ENCODE data around the gene BCL2L13. TPM values are rescaled to one million over a fixed set of nuclear protein-coding genes. Genes with fewer than 3 reads are reported as not detected.

BCL2L13 gene
- total RNA-seq, 4 donors from 2014 or later = 46.0 to 103 (median 72.2) TPM

DNA sequence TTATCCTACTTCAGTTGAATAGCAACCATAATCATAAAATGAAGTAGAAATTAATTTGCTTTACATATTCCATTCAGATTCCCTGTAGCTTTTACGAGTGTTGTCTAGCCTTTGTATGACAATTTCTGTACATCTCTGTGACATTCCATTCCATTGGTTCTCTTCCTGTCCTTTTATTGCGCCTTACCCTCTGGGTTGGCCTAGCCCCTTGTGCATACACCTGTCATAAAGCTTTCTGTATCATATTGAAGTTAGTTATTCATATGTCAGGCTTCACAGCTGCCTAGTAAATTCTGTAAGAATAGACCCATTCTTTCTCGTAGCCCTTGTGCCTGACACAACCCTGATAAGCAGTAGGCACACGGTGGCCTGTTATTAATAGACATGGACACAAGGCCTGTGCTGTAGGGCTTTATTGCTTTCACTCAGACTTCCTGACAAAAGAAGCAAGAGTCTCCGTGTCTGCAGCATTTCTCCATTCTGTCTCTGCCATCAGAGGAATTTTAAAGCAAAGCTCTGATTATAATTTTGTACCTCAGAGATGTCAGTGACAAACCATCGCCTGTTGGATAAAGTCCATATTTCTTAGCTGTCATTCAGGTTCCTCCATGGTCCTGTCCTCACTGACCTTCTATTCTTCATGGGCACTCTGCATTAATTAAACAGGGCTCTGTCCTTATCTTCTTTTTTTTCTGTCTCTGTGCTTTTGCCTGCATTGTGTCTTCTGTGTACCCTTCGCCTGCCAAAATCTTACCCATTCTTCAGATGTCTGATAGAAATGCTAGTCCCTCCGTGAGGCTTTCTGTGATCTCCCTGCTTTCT lies 86.3 kb downstream of the BCL2L13 start:
- Histone ChIP-seq H3K9me3 (no peaks in the 10 kb centered on the region), H3K4me1 (no peaks in the 10 kb centered on the region), H3K27ac (no peak overlapping the region), H3K4me3 (replicated peaks in 1 of 3) (no peak overlapping the region), H3K27me3 (no peaks in the 10 kb centered on the region), H3K36me3 (peaks cover 24 to 26% of the 10 kb centered on the region in 2 donors)
- no peak for TF ChIP-seq POLR2A (IDR thresholded peaks at IDR 0.05)
- TF ChIP-seq, protein P1, sequence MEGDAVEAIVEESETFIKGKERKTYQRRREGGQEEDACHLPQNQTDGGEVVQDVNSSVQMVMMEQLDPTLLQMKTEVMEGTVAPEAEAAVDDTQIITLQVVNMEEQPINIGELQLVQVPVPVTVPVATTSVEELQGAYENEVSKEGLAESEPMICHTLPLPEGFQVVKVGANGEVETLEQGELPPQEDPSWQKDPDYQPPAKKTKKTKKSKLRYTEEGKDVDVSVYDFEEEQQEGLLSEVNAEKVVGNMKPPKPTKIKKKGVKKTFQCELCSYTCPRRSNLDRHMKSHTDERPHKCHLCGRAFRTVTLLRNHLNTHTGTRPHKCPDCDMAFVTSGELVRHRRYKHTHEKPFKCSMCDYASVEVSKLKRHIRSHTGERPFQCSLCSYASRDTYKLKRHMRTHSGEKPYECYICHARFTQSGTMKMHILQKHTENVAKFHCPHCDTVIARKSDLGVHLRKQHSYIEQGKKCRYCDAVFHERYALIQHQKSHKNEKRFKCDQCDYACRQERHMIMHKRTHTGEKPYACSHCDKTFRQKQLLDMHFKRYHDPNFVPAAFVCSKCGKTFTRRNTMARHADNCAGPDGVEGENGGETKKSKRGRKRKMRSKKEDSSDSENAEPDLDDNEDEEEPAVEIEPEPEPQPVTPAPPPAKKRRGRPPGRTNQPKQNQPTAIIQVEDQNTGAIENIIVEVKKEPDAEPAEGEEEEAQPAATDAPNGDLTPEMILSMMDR (IDR thresholded peaks at IDR 0.05) = no peak
- intact Hi-C loops (cut with DNase I) = no loop called here
- WGBS, 2 donors = 86 to 91% methylated on average over 8 of the region's 8 CpGs
- DNase-seq = no peak

DNA sequence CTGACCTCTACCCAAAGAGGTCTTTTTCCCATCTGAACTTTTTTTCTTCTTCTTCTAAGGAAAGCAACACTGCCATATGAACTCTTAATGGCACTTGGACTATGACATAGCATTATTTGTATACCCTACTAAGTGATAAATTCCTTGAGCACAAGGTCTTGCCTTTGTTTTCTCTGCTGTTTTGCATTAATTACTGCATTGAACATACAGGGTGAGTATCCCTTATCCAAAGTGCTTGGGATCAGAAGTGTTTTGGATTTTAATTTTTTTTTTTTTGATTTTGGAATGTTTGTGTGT lies 86.9 kb downstream of the BCL2L13 start:
- Histone ChIP-seq H3K9me3 (no peaks in the 10 kb centered on the region), H3K4me1 (no peaks in the 10 kb centered on the region), H3K4me3 (replicated peaks in 1 of 3) (no peak overlapping the region), H3K27me3 (no peaks in the 10 kb centered on the region), H3K36me3 (peaks cover 29 to 32% of the 10 kb centered on the region in 2 donors), H3K27ac (no peak overlapping the region)
- intact Hi-C loops (cut with DNase I) = no loop called here
- TF ChIP-seq, protein P1 (IDR thresholded peaks at IDR 0.05) = no peak
- TF ChIP-seq POLR2A (IDR thresholded peaks at IDR 0.05) = no peak
- DNase-seq = no peak

DNA sequence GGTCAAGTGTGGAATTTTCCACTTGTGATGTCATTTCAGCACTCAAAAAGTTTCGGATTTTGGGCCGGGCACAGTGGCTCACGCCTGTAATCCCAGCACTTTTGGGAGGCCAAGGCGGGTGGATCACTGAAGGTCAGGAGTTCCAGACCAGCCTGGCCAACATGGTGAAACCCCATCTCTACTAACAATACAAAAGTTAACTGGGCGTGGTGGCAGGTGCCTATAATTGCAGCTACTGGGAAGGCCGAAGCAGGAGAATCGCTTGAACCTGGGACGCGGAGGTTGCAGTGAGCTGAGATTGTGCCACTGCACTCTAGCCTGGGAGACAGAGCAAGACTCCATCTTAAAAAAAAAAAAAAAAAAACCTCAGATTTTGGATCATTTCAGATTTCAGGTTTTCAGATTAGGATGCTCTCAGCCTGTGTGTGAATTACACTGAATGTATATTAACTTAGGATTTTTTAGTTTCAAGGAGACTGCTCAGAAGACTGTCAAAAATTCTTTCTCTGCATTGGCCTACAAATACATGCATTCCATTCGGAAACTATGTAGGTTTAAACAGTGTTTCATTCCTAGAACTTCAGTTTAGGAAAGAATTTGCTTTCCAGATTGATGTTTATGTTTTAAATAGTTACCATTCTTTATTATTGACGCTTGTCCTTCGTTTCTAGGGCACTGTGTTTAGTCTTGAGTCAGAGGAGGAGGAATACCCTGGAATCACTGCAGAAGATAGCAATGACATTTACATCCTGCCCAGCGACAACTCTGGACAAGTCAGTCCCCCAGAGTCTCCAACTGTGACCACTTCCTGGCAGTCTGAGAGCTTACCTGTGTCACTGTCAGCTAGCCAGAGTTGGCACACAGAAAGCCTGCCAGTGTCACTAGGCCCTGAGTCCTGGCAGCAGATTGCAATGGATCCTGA lies 87.7 kb downstream of the BCL2L13 start:
- DNase-seq = no peak
- Histone ChIP-seq H3K4me3 (replicated peaks in 1 of 3) (no peak overlapping the region), H3K27me3 (no peaks in the 10 kb centered on the region), H3K27ac (no peak overlapping the region), H3K4me1 (no peaks in the 10 kb centered on the region), H3K9me3 (no peaks in the 10 kb centered on the region), H3K36me3 (peaks cover 31 to 33% of the 10 kb centered on the region in 2 donors)
- TF ChIP-seq, protein P1 (IDR thresholded peaks at IDR 0.05) = no peak
- no peak for TF ChIP-seq POLR2A (IDR thresholded peaks at IDR 0.05)
- 87 to 90% methylated on average over 13 of the region's 13 CpGs for WGBS, 2 donors
- intact Hi-C loops (cut with DNase I) = no loop called here

DNA sequence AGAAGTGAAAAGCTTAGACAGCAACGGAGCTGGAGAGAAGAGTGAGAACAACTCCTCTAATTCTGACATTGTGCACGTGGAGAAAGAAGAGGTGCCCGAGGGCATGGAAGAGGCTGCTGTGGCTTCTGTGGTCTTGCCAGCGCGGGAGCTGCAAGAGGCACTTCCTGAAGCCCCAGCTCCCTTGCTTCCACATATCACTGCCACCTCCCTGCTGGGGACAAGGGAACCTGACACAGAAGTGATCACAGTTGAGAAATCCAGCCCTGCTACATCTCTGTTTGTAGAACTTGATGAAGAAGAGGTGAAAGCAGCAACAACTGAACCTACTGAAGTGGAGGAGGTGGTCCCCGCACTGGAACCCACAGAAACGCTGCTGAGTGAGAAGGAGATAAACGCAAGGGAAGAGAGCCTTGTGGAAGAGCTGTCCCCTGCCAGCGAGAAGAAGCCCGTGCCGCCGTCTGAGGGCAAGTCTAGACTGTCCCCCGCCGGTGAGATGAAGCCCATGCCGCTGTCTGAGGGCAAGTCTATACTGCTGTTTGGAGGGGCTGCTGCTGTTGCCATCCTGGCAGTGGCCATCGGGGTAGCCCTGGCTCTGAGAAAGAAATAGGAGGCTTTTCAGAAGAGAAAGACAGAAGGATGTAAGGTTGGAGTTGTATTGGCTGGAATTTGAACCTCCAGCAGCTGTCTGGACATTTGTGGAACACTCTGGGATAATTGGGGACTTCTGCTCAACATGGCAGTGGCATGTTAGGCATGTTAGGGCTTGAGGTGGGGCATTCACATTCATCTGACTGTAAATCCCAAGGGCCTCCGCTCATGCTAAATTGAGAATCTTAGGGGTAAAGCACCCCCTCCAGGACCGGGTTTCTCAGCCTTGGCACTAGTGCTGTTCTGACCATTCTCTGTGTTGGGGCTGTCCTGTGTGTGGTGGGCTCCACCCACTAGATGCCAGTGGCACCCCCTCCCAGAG lies 88.7 kb downstream of the BCL2L13 start:
- intact Hi-C loops (cut with DNase I) = no loop called here
- Histone ChIP-seq H3K27ac (no peak overlapping the region), H3K36me3 (peaks cover 34 to 42% of the 10 kb centered on the region in 2 donors)

More for the DNA sequence above, 88.7 kb downstream of the BCL2L13 start:
- WGBS, 2 donors = 88% methylated on average over 18 of the region's 18 CpGs
- DNase-seq = no peak
- no peak for TF ChIP-seq POLR2A (IDR thresholded peaks at IDR 0.05)
- TF ChIP-seq, protein P1 (IDR thresholded peaks at IDR 0.05) = no peak
- Histone ChIP-seq H3K9me3 (no peaks in the 10 kb centered on the region), H3K4me1 (no peaks in the 10 kb centered on the region), H3K27me3 (no peaks in the 10 kb centered on the region), H3K4me3 (replicated peaks in 1 of 3) (no peak overlapping the region)

All from thyroid gland (tissue), 4 donors.